CD4-positive, alpha-beta T cell treated with Interleukin-12 subunit alpha and Interleukin-12 subunit beta, for 1 hour (primary cell): ENCODE results near the gene ERCC6L.

Experiments used
- DNase-seq: peaks from one replicate; pipeline ENCODE4 v3.0.0-alpha.2; 2020

The ERCC6L gene

GRCh38 chrX:72158773-72159172 is 80.1 kb downstream of the ERCC6L start:
- DNase-seq, result no peak
